HG03457 (cell line): ENCODE results near the gene ANKZF1.
"Not testable (repeated sequence)": the region's sequence is repeated elsewhere in the genome, so short reads cannot be mapped to it uniquely, and the experiment has no call there.

Experiments
- ATAC-seq: cut with Tn5 transposase; IDR thresholded peaks from one replicate; pipeline ENCODE4 v1.9.1; 2021; ENCODE audit warnings: moderate number of reproducible peaks; ENCODE audit not compliant: unreplicated experiment

Gene ANKZF1, protein sequence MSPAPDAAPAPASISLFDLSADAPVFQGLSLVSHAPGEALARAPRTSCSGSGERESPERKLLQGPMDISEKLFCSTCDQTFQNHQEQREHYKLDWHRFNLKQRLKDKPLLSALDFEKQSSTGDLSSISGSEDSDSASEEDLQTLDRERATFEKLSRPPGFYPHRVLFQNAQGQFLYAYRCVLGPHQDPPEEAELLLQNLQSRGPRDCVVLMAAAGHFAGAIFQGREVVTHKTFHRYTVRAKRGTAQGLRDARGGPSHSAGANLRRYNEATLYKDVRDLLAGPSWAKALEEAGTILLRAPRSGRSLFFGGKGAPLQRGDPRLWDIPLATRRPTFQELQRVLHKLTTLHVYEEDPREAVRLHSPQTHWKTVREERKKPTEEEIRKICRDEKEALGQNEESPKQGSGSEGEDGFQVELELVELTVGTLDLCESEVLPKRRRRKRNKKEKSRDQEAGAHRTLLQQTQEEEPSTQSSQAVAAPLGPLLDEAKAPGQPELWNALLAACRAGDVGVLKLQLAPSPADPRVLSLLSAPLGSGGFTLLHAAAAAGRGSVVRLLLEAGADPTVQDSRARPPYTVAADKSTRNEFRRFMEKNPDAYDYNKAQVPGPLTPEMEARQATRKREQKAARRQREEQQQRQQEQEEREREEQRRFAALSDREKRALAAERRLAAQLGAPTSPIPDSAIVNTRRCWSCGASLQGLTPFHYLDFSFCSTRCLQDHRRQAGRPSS

DNA sequence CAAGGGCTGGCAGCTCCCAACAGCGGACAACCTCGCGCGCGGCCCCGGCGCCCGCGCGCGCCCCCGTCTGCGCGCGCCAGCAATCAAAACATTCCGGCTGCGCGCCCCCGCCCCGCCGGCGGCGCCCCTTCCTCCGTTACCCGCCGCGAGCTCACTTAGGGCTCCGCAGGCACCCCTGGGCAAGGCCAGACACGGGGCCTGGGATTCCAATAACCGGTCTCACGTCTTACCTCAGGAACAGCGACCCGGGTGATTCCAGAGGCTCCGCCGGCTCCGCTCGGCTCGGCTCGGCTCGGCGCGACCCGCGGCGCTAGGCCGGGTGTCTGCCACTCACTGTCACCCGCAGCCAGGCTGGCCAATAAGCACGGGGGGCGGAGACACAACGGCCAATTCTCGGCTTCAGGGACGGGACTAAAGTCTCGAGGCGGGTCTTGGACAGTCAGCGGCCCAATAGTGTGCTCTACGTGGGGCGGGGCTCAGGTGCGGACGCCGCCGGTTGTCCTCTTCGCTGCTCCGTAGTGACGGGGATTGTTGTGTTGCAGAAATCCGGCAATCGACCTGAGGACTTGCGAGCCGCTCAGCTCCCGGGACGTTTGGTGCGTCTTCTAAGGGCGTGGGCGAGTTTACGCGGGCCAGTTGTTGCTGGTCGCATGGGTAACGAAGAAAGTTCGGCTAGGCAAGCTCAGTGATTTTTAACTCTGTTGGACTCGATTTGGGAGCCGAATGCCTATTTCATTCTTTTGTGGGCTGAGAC lies at the start of gene ANKZF1, which contains the start of gene ATG9A:
ANKZF1 (plus strand) TSS at position 502 of the 754 bp plus-strand sequence. CDS start 452 bp downstream, outside the sequence.
ATG9A (minus strand) TSS at position 332 of the 754 bp plus-strand sequence. CDS start 1,612 bp downstream, outside the sequence.
- peak; percentile 94 for ATAC-seq

GRCh38 chr2:219180961-219181360 lies 48.6 kb upstream of the ANKZF1 start:
- ATAC-seq = no peak

DNA sequence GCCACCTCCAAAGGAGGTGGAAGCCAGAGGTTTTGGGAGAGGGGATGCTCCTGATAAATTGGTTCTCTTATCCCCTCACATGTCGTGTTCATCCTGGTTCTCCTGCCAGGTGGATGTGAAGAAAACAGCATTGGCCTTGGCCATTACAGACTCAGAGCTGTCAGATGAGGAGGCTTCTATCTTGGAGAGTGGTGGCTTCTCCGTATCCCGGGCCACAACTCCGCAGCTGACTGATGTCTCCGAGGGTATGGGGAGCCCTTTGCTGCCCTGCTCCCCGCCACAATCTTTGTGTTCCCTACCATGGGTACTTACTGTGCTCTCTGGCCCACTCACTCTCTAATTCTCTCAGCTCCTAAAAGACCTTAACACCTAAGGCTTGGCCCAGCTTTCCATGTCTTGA lies 48.1 kb upstream of the ANKZF1 start:
- ATAC-seq = no peak

GRCh38 chr2:219182331-219183150 lies 47.1 kb upstream of the ANKZF1 start:
- ATAC-seq = no peak

GRCh38 chr2:219183151-219183772 lies 46.3 kb upstream of the ANKZF1 start:
- no peak for ATAC-seq

DNA sequence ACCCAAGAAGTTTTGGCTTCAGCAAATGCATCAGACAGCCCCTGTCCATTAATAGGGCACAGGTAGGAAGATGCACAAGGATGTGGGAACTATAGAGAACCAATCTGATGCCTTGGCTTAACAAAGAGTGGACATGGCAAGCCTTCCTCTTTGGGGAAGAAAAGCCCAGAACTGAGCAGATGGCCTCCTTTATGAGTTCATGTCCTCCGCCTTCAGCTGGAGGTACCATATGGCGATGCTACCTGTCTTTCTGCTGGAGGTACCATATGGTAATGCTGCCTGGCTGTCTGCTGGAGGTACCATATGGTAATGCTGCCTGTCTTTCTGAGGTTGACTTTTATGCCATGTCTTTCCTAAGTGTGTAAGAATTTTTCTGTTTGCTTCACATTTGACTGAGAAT lies 45.5 kb upstream of the ANKZF1 start:
- ATAC-seq = no peak

DNA sequence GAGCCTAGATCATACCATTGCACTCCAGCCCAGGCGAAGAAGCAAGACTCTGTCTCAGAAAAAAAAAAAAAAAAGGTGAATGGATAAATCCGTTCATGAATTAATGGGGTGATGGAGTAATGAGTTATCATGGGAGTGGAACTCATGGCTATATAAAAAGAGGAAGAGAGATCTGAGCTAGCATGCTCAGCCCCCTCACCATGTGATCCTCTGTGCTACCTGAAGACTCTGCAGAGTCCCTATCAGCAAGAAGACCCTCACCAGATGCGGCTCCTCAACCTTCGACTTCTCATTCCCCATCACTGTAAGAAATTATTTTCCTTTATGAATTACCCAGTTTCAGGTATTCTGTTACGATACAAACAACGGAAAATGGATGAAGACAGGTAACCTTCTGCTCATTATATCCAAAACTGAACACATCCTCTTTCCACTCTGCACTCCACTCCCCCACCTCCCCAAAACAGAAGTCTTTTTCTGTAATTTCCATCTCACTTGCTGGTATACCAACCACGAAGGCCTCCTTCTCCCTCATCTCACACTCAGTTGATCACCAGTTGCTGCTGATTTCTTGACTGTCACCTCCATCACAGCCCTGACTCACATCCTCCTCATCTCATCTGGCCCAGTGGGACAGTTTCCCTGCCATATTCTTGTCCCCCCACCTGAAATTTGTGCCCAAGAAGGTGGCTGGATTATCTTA lies 42.7 kb upstream of the ANKZF1 start:
- ATAC-seq = no peak

- ATAC-seq = no peak
Observed at GRCh38 chr2:219197388-219197787, 32.2 kb upstream of the ANKZF1 start.

- no peak for ATAC-seq
Observed at GRCh38 chr2:219198974-219199373, 30.6 kb upstream of the ANKZF1 start.

- ATAC-seq = no peak
Observed at GRCh38 chr2:219199470-219200211, 30.0 kb upstream of the ANKZF1 start.

DNA sequence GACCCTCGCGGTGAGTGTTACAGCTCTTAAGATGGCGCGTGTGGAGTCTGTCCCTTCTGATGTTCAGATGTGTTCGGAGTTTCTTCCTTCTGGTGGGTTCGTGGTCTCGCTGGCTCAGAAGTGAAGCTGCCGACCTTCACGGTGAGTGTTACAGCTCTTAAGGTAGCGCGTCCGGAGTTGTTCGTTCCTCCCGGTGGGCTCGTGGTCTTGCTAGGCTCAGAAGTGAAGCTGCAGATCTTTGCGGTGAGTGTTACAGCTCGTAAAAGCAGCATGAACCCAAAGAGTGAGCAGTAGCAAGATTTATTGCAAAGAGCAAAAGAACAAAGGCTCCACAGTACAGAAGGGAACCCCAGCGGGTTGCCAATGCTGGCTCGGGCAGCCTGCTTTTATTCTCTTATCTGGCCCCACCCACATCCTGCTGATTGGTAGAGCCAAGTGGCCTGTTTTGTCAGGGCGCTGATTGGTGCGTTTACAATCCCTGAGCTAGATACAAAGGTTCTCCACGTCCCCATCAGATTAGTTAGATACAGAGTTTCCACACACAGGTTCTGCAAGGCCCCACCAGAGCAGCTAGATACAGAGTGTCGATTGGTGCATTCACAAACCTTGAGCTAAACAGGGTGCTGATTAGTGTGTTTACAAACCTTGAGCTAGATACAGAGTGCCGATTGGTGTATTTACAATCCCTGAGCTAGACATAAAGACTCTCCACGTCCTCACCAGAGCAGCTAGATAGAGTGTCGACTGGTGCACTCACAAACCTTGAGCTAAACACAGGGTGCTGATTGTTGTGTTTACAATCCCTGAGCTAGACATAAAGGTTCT lies 28.9 kb upstream of the ANKZF1 start:
- ATAC-seq = not testable (repeated sequence)

- ATAC-seq = not testable (repeated sequence)
Observed at GRCh38 chr2:219201331-219201730, 28.3 kb upstream of the ANKZF1 start.

DNA sequence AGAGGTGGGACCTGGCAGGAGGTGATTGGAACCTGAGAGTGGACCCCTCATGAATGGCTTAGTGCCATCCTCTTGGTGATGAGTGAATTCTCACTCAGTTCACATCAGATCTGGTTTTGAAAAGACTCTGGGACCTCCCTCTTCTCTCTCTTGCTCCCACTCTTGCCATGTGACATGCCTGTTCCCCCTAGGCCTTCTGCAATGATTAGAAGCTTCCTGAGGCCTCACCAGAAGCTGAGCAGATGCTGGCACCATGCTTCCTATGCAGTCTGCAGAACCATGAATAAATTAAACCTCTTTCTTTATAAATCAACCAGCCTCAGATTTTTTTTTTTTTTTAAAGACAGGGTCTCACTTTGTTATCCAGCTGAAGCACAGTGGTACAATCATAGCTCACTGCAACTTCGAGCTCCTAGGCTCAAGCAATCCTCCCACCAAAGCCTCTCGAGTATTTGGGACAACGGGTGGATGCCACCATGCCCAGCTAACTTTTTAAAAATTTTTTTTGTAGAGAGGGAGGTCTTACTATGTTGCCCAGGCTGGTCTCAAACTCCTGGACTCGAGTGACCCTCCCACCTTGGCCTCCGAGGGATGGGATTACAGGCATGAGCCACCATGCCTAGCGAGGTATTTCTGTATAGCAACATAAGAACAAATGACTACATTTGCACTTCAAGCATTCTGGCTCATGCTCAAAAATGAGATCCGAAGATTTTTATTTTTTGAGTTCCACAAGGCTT lies 25.0 kb upstream of the ANKZF1 start:
- no peak for ATAC-seq

GRCh38 chr2:219205165-219205538 lies 24.5 kb upstream of the ANKZF1 start:
- no peak for ATAC-seq

GRCh38 chr2:219205981-219206327 lies 23.7 kb upstream of the ANKZF1 start:
- ATAC-seq = peak; percentile 10

GRCh38 chr2:219206328-219207133 lies 23.1 kb upstream of the ANKZF1 start, which contains the start of gene ZFAND2B:
ZFAND2B (plus strand) TSS chr2:219206782; CDS start chr2:219206988, 206 bp downstream.
- ATAC-seq = peak; percentile 92
